ENCODE results near the gene UIMC1.

DNA sequence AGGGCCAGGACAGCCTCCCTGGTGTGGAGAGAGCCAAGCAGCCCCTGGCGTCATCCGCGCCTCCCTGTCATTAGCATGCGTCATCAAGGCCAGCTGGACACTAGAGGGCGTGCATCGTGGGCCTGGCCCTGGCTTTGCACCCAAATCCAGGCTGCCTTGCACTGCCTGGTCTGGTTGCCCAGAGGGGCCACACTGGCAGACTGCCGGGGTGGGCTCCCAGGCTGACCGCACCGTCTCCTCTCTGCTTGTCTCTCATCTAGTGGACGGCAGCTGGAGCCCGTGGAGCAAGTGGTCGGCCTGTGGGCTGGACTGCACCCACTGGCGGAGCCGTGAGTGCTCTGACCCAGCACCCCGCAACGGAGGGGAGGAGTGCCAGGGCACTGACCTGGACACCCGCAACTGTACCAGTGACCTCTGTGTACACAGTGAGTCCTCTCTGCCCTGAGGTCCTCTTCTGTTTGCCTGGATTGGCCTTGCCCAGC is 136.4 kb downstream of the UIMC1 start:
- TF ChIP-seq ZNF768 (tag by site-specific recombination; IDR thresholded peaks at IDR 0.05) (no peak), YY1 (tag by site-specific recombination; IDR thresholded peaks at IDR 0.05) (no peak), ZNF366 (tag by site-specific recombination; conservative IDR thresholded peaks at IDR 0.05) (no peak), ZNF140 (tag by site-specific recombination; IDR thresholded peaks at IDR 0.05) (no peak), TCF7L2 (IDR thresholded peaks at IDR 0.05; ENCODE audit: borderline replicate concordance, low read depth, low read length) (no peak), SP2 (tag by site-specific recombination; IDR thresholded peaks at IDR 0.05) (no peak), ZNF514 (tag by site-specific recombination; IDR thresholded peaks at IDR 0.05) (no peak), GLIS2 (tag by site-specific recombination; IDR thresholded peaks at IDR 0.05) (0 out of 2 replicates have a peak, but pooled peaks have one; percentile 14), ZBTB7A (tag by site-specific recombination; IDR thresholded peaks at IDR 0.05; ENCODE audit: low read depth) (no peak), ZBTB8A (tag by site-specific recombination; IDR thresholded peaks at IDR 0.05) (peak; percentile 23; the same call in 1 of the 2 replicates), ZNF776 (tag by site-specific recombination; IDR thresholded peaks at IDR 0.05; ENCODE audit: borderline replicate concordance) (no peak)
- TF ChIP-seq, protein P1, sequence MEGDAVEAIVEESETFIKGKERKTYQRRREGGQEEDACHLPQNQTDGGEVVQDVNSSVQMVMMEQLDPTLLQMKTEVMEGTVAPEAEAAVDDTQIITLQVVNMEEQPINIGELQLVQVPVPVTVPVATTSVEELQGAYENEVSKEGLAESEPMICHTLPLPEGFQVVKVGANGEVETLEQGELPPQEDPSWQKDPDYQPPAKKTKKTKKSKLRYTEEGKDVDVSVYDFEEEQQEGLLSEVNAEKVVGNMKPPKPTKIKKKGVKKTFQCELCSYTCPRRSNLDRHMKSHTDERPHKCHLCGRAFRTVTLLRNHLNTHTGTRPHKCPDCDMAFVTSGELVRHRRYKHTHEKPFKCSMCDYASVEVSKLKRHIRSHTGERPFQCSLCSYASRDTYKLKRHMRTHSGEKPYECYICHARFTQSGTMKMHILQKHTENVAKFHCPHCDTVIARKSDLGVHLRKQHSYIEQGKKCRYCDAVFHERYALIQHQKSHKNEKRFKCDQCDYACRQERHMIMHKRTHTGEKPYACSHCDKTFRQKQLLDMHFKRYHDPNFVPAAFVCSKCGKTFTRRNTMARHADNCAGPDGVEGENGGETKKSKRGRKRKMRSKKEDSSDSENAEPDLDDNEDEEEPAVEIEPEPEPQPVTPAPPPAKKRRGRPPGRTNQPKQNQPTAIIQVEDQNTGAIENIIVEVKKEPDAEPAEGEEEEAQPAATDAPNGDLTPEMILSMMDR (tag by site-specific recombination; IDR thresholded peaks at IDR 0.05) = peak; percentile 88

Data from HEK293 (cell line).